GM18502 (cell line): Measurements from ENCODE around the gene PLGRKT.
"Not testable (repeated sequence)": the region's sequence is repeated elsewhere in the genome, so short reads cannot be mapped to it uniquely, and the experiment has no call there.

Experiments
- ATAC-seq: cut with Tn5 transposase; IDR thresholded peaks from one replicate; pipeline ENCODE4 v1.9.1; 2021; ENCODE audit warnings: mild to moderate bottlenecking; ENCODE audit not compliant: unreplicated experiment, poor library complexity

PLGRKT gene

GRCh38 chr9:5453004-5453403 lies 15.3 kb upstream of the PLGRKT start:
- no peak for ATAC-seq

- ATAC-seq: no peak
Measured at GRCh38 chr9:5452286-5452609, 14.5 kb upstream of the PLGRKT start.

- ATAC-seq: peak; percentile 71
Measured at GRCh38 chr9:5450359-5451091, 12.8 kb upstream of the PLGRKT start, which contains the start of gene CD274. Gene CD274 (plus strand): TSS chr9:5450542. CDS start chr9:5456114, 5,572 bp downstream.

GRCh38 chr9:5449521-5450358 lies 12.0 kb upstream of the PLGRKT start:
- no peak for ATAC-seq

- ATAC-seq: no peak
Measured at GRCh38 chr9:5448461-5449435, 11.0 kb upstream of the PLGRKT start.

GRCh38 chr9:5448016-5448415 lies 10.3 kb upstream of the PLGRKT start:
- ATAC-seq: no peak

- ATAC-seq: no peak
Measured at GRCh38 chr9:5447337-5447736, 9.6 kb upstream of the PLGRKT start.

GRCh38 chr9:5446451-5447236 lies 8.9 kb upstream of the PLGRKT start:
- ATAC-seq: no peak

GRCh38 chr9:5445886-5446285 lies 8.2 kb upstream of the PLGRKT start:
- no peak for ATAC-seq

GRCh38 chr9:5445096-5445495 lies 7.4 kb upstream of the PLGRKT start:
- not testable (repeated sequence) for ATAC-seq

- no peak for ATAC-seq
Measured at GRCh38 chr9:5443850-5444249, 6.1 kb upstream of the PLGRKT start.

- ATAC-seq: no peak
Measured at GRCh38 chr9:5442400-5443011, 4.8 kb upstream of the PLGRKT start.

GRCh38 chr9:5441043-5441442 lies 3.3 kb upstream of the PLGRKT start:
- no peak for ATAC-seq

- ATAC-seq: no peak
Measured at GRCh38 chr9:5440426-5440825, 2.7 kb upstream of the PLGRKT start.

GRCh38 chr9:5438301-5439162 lies 807 bp upstream of the PLGRKT start:
- ATAC-seq: peak; percentile 64

- no peak for ATAC-seq
Measured at GRCh38 chr9:5436441-5436840, 1.3 kb downstream of the PLGRKT start.

GRCh38 chr9:5435912-5436311 lies 1.8 kb downstream of the PLGRKT start:
- ATAC-seq: no peak
